ENCODE results near the gene MYO1D.

MYO1D gene

GRCh38 chr17:32802306-32802705, 74.6 kb downstream of the MYO1D start:
- Mint-ChIP-seq H3K27me3 (peaks cover 2% of the 10 kb centered on the region), H3K4me1 (ENCODE audit: low read depth) (no peaks in the 10 kb centered on the region), H3K9me3 (ENCODE audit: low read depth) (no peaks in the 10 kb centered on the region)

GRCh38 chr17:32801641-32802040, 75.3 kb downstream of the MYO1D start:
- Mint-ChIP-seq H3K36me3 (no peaks in the 10 kb centered on the region), H3K27ac (no peak overlapping the region), H3K4me1 (ENCODE audit: low read depth) (no peaks in the 10 kb centered on the region), H3K9me3 (ENCODE audit: low read depth) (no peaks in the 10 kb centered on the region), H3K4me3 (no peak overlapping the region), H3K27me3 (peaks cover 2% of the 10 kb centered on the region)

More at GRCh38 chr17:32802306-32802705, 74.6 kb downstream of the MYO1D start:
- no peak overlapping the region for H3K4me3 Mint-ChIP-seq
- no peaks in the 10 kb centered on the region for H3K36me3 Mint-ChIP-seq
- H3K27ac Mint-ChIP-seq, result no peak overlapping the region

DNA sequence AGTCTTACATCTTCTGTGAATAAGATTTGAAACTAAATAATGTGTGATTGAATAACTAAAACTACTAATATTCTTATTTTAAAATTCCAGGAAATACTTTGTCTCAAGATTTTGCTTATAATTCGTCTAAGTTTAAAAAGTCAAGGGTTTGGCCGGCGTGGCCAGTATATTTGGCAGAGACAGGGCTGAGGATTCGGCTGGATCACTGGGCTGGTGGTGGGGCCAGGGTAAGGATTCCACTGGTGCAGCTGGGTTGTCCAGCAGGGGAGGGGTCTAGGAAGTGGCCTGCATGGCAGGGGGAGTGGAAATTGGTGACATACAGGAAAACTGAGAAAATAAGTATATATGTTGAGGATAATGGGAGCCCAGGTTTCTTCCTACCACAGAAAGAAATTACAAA, 75.7 kb downstream of the MYO1D start:
- H3K27me3 Mint-ChIP-seq, result peaks cover 2% of the 10 kb centered on the region
- H3K4me3 Mint-ChIP-seq, result no peak overlapping the region
- H3K4me1 Mint-ChIP-seq (ENCODE audit: low read depth), result no peaks in the 10 kb centered on the region
- H3K9me3 Mint-ChIP-seq (ENCODE audit: low read depth), result no peaks in the 10 kb centered on the region
- no peaks in the 10 kb centered on the region for H3K36me3 Mint-ChIP-seq
- H3K27ac Mint-ChIP-seq, result no peak overlapping the region

DNA sequence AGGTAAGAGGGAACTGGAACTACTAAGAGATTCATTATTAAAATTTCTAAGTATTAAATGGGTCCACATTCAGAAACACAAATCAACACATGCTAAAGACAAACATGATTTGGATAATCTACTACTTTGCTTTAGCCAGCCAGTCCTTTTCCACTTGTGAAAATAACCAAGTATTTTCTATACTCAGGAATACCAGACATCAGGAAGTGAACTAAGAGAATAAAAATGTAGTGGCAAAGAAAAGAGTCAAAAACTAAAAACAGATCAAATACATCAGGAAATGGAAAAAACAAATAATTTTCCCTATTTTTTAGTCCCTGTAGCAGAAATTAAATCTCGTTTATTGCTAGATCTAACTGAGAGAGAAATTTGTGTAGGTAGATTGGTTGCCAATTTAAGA, 78.0 kb downstream of the MYO1D start:
- no peak overlapping the region for H3K4me3 Mint-ChIP-seq
- no peak overlapping the region for H3K27ac Mint-ChIP-seq
- peaks cover 2% of the 10 kb centered on the region for H3K27me3 Mint-ChIP-seq
- H3K36me3 Mint-ChIP-seq, result no peaks in the 10 kb centered on the region
- H3K4me1 Mint-ChIP-seq (ENCODE audit: low read depth), result no peaks in the 10 kb centered on the region
- H3K9me3 Mint-ChIP-seq (ENCODE audit: low read depth), result no peaks in the 10 kb centered on the region

GRCh38 chr17:32795339-32795979, 81.5 kb downstream of the MYO1D start:
- no peak overlapping the region for H3K4me3 Mint-ChIP-seq
- H3K27ac Mint-ChIP-seq, result no peak overlapping the region
- H3K9me3 Mint-ChIP-seq (ENCODE audit: low read depth), result no peaks in the 10 kb centered on the region
- H3K36me3 Mint-ChIP-seq, result no peaks in the 10 kb centered on the region
- peaks cover 2% of the 10 kb centered on the region for H3K27me3 Mint-ChIP-seq
- no peaks in the 10 kb centered on the region for H3K4me1 Mint-ChIP-seq (ENCODE audit: low read depth)

- Mint-ChIP-seq H3K27ac (no peak overlapping the region), H3K4me3 (no peak overlapping the region), H3K36me3 (no peaks in the 10 kb centered on the region), H3K9me3 (ENCODE audit: low read depth) (no peaks in the 10 kb centered on the region), H3K27me3 (no peaks in the 10 kb centered on the region), H3K4me1 (ENCODE audit: low read depth) (no peaks in the 10 kb centered on the region)
Measured at GRCh38 chr17:32794533-32795246, 82.2 kb downstream of the MYO1D start.

DNA sequence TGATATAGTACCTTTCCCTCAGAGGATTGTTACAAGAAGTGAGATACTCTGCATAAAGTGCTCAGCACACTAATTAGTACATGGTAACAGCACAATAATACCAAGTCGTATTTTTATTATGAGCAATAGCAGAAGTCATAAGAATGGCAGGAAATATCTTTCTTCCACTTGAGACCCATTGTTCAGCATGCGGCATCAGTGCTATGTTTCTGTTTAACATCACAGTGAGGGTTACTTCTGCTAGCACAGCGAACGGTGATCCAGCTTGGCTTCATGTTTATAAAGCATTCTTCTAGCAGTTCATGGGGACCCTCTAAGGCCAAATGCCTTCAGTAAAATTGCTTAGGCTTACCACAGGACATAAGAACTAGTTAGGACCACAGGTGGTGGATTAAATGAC, 83.1 kb downstream of the MYO1D start:
- H3K4me3 Mint-ChIP-seq, result no peak overlapping the region
- no peaks in the 10 kb centered on the region for H3K4me1 Mint-ChIP-seq (ENCODE audit: low read depth)
- H3K36me3 Mint-ChIP-seq, result no peaks in the 10 kb centered on the region
- H3K27me3 Mint-ChIP-seq, result no peaks in the 10 kb centered on the region
- H3K9me3 Mint-ChIP-seq (ENCODE audit: low read depth), result no peaks in the 10 kb centered on the region
- H3K27ac Mint-ChIP-seq, result no peak overlapping the region

DNA sequence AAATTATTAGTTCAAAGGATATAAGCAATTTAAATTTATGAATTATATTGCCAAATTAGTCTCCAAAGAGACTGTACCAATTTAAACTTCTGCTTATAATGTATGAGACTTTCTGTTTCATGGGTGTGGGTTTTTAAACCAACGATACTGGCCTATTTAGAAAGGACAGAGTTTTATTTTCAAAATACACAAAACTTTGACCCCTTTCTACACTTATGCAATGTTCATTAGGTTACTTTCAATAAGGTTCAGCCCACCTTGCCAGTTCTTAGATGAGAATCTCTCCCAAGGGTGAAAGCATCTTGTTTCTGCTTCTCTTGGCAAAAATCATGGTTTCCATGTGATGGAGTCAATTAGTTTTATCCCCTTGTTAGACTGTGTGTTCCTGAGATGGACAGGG, 84.7 kb downstream of the MYO1D start:
- Mint-ChIP-seq H3K27ac (no peak overlapping the region), H3K27me3 (no peaks in the 10 kb centered on the region), H3K9me3 (ENCODE audit: low read depth) (no peaks in the 10 kb centered on the region), H3K4me1 (ENCODE audit: low read depth) (no peaks in the 10 kb centered on the region), H3K36me3 (no peaks in the 10 kb centered on the region), H3K4me3 (no peak overlapping the region)

DNA sequence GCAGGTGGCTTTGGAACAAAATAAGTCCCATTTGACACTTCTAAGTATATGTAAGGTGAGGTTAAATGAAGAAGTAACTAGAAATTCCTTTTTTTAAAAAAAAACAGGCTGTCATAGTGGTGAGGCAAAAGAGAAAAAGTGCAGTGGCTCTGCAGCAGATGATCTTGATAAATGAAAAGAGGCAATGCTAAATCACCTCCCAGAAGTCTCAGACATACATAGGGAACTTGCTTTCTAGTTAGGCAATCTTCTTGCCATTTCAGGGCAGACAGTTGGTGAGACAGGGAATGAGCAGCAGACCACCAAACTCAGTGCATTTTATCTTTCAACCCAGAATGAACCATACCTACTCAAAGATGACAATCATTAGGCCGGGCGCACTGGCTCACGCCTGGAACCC, 90.8 kb downstream of the MYO1D start:
- Mint-ChIP-seq H3K36me3 (no peaks in the 10 kb centered on the region), H3K27ac (no peak overlapping the region), H3K27me3 (no peaks in the 10 kb centered on the region), H3K4me3 (no peak overlapping the region), H3K4me1 (ENCODE audit: low read depth) (no peaks in the 10 kb centered on the region), H3K9me3 (ENCODE audit: low read depth) (no peaks in the 10 kb centered on the region)

DNA sequence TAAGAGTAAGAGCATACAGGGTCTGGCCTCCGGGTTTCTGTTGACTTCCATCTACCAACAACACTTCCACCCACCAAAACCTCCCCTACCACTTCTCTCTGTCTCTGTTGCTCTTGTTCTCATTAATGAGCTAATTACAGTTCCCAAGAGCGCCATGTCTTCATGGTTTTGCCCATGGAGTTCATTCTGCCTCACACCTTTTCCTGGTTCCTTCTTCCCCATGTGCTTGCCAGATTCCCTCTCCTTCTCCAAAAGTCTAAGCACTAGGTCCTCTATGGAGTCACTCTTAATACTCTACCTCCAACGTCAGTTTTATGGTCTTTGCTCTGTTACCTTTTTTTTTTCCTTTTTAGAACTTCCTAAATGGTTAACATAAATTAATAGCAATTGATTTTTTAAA, 92.8 kb downstream of the MYO1D start:
- no peaks in the 10 kb centered on the region for H3K4me1 Mint-ChIP-seq (ENCODE audit: low read depth)
- H3K4me3 Mint-ChIP-seq, result no peak overlapping the region
- no peak overlapping the region for H3K27ac Mint-ChIP-seq
- H3K36me3 Mint-ChIP-seq, result no peaks in the 10 kb centered on the region
- no peaks in the 10 kb centered on the region for H3K9me3 Mint-ChIP-seq (ENCODE audit: low read depth)
- no peaks in the 10 kb centered on the region for H3K27me3 Mint-ChIP-seq

GRCh38 chr17:32783602-32784001, 93.3 kb downstream of the MYO1D start:
- H3K27ac Mint-ChIP-seq, result no peak overlapping the region
- H3K27me3 Mint-ChIP-seq, result no peaks in the 10 kb centered on the region

DNA sequence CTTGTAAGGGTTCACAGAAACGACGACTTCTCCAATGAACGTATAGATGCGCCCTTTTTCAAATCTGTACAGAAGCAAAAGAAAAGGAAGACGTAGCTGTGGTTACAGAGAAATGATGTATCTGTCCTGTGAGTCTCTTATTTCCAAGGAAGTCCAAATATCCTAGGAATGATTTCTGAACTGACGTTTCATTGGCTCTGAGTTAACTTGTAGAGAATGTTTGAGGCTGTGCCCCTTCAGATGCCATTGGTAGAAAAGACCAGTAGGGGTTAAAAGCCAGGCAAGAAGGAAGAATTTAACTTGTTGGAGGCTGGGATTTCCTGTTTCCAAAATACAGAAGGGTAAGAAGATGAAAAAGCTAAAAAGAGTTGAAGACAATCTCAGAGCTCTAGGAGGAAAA, 96.2 kb downstream of the MYO1D start:
- H3K4me3 Mint-ChIP-seq, result no peak overlapping the region
- no peaks in the 10 kb centered on the region for H3K27me3 Mint-ChIP-seq
- no peak overlapping the region for H3K27ac Mint-ChIP-seq
- no peaks in the 10 kb centered on the region for H3K9me3 Mint-ChIP-seq (ENCODE audit: low read depth)
- H3K36me3 Mint-ChIP-seq, result no peaks in the 10 kb centered on the region
- no peaks in the 10 kb centered on the region for H3K4me1 Mint-ChIP-seq (ENCODE audit: low read depth)

More at GRCh38 chr17:32783602-32784001, 93.3 kb downstream of the MYO1D start:
- Mint-ChIP-seq H3K36me3 (no peaks in the 10 kb centered on the region), H3K4me3 (no peak overlapping the region), H3K9me3 (ENCODE audit: low read depth) (no peaks in the 10 kb centered on the region), H3K4me1 (ENCODE audit: low read depth) (no peaks in the 10 kb centered on the region)

DNA sequence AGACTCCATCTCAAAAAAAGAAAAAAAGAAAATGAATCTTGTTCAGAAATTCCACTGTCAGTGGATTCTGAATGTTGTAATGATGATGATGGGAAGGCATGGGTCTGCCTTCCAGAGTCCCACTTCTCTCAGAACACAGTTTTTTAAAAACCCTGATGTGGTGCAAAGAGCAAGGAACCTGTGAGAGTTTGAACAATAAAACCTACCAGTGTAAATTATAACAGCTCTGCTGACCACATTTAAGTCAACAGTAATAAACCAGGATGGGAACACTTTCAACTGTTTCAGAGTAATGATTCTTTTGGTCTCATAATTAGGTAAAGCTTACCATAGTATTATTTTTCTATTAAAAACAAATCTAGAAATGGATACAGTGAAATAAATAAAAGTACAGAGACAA, 99.0 kb downstream of the MYO1D start:
- no peaks in the 10 kb centered on the region for H3K4me1 Mint-ChIP-seq (ENCODE audit: low read depth)
- H3K36me3 Mint-ChIP-seq, result peaks cover 2% of the 10 kb centered on the region
- H3K27ac Mint-ChIP-seq, result no peak overlapping the region
- H3K9me3 Mint-ChIP-seq (ENCODE audit: low read depth), result no peaks in the 10 kb centered on the region
- H3K4me3 Mint-ChIP-seq, result no peak overlapping the region
- no peaks in the 10 kb centered on the region for H3K27me3 Mint-ChIP-seq

- no peaks in the 10 kb centered on the region for H3K4me1 Mint-ChIP-seq (ENCODE audit: low read depth)
- no peak overlapping the region for H3K27ac Mint-ChIP-seq
- no peaks in the 10 kb centered on the region for H3K9me3 Mint-ChIP-seq (ENCODE audit: low read depth)
- peaks cover 2% of the 10 kb centered on the region for H3K36me3 Mint-ChIP-seq
- no peaks in the 10 kb centered on the region for H3K27me3 Mint-ChIP-seq
- H3K4me3 Mint-ChIP-seq, result no peak overlapping the region
Measured at GRCh38 chr17:32777436-32777835, 99.5 kb downstream of the MYO1D start.

- Mint-ChIP-seq H3K27me3 (no peaks in the 10 kb centered on the region), H3K9me3 (ENCODE audit: low read depth) (no peaks in the 10 kb centered on the region), H3K4me1 (ENCODE audit: low read depth) (no peaks in the 10 kb centered on the region), H3K27ac (no peak overlapping the region), H3K36me3 (peaks cover 2% of the 10 kb centered on the region), H3K4me3 (no peak overlapping the region)
Measured at GRCh38 chr17:32774695-32775084, 102.2 kb downstream of the MYO1D start.

All from activated naive CD8-positive, alpha-beta T cell (primary cell).